Ovary (tissue), 3 donors: ENCODE results near the gene SUSD6.

ENCODE experiments used
- EP300 ChIP-seq: sonication (generic); formaldehyde crosslinking; IDR thresholded peaks from one replicate; pipeline ENCODE4 v1.6.1; 2017; ENCODE audit warnings: antibody characterized with exemption
- TF ChIP-seq, protein P1 (sequence below), 3 donors: fragments of 450-650 bp in 2 of 3; fragments of 200-600 bp in 1 of 3; IDR thresholded peaks; one replicate each; pipeline versions ENCODE4 v1.5.1 to v1.8.0; 2016 to 2022; ENCODE audit warnings: antibody characterized with exemption in 3 of 3, mild to moderate bottlenecking in 1 of 3
- donor health status: DM: no; HTN: no; CAD: no.

DNA sequence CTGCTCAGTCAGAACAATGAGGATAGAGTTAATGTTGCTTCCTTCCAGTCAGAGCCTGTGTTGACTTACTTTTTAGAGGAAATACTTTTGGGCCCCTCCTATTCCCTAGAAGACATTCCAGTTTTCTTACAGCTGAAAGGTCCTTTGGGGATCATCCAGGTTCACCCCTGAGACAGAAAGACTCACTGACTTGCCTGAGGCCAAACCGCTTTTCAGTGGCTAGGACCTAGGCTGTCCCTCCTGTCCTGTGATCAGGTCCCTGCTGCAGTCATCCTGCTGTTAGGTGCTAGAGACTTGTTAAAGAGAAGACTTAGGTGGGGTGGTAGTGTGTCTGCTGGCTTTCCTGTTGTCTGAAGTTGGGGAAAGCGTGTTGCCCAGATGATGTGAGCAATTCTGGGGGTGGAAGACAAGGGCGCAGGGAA lies 39.6 kb downstream of the SUSD6 start:
- TF ChIP-seq EP300, result no peak
- TF ChIP-seq, protein P1, sequence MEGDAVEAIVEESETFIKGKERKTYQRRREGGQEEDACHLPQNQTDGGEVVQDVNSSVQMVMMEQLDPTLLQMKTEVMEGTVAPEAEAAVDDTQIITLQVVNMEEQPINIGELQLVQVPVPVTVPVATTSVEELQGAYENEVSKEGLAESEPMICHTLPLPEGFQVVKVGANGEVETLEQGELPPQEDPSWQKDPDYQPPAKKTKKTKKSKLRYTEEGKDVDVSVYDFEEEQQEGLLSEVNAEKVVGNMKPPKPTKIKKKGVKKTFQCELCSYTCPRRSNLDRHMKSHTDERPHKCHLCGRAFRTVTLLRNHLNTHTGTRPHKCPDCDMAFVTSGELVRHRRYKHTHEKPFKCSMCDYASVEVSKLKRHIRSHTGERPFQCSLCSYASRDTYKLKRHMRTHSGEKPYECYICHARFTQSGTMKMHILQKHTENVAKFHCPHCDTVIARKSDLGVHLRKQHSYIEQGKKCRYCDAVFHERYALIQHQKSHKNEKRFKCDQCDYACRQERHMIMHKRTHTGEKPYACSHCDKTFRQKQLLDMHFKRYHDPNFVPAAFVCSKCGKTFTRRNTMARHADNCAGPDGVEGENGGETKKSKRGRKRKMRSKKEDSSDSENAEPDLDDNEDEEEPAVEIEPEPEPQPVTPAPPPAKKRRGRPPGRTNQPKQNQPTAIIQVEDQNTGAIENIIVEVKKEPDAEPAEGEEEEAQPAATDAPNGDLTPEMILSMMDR (IDR thresholded peaks at IDR 0.05), result no peak
